ENCODE results near the gene THOC5. TPM values are rescaled to one million over a fixed set of nuclear protein-coding genes. Genes with fewer than 3 reads are reported as not detected.

THOC5 gene
- 62.0 and 67.2 TPM in 2 replicates for total RNA-seq

DNA sequence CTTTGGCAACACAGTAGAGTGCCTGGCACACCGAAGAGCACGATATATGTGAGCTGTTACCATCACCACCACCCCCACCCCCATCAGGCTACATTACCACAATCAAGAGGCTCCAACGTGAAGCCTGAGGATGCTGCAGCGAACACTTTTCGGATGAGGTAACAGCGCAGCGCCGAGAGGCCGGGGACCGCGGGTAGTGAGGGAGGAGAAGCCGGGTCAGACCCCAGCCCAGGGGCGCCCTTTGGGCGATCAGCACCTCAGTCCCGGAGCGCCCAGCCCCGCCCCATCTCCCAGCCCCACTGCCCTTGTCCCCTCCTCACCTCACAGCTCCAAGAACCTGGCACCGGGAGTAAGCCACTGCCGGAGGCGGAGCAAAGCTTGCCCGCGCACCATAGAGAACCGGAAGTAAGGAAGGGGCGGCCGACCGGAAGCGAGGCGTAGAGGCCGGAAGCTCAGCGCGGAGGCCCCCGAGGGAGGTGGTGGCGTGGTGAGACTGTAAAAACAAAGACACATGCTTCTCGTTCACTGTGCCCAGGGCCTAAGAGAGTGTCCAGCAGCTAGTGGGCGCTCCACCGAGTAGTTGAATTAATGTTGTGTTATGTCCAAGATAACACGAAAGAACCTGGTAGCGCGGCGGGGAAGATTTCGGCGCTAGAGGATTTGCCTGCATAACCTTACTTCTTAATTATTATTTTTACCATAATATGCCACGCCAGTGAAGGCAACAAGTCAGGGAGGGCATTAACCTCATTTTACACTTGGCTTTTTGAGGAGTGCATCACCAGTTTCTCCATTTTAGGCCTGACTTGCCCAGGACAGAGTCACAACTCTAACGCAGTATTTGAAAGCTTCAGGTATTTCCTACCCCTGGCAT is at the start of gene THOC5:
Gene THOC5, minus strand, starts transcription at position 407 of the 874 bp plus-strand sequence. CDS start 4,610 bp downstream, outside the sequence.

GRCh38 chr22:29479417-29480261 is 73.9 kb downstream of the THOC5 start, which contains the start of gene NEFH:
Gene NEFH, plus strand, starts transcription at chr22:29480218. Its CDS starts 45 bp downstream, at chr22:29480263.

Other genes starting within 250 kb of the THOC5 start
- 23.8 and 30.2 TPM in 2 replicates for gene GAS2L1, start 247.1 kb downstream of the THOC5 start, total RNA-seq
- 0.43 and 0.80 TPM in 2 replicates for gene RASL10A, start 238.1 kb downstream of the THOC5 start, total RNA-seq
- 108 and 126 TPM in 2 replicates for gene AP1B1, start 165.2 kb downstream of the THOC5 start, total RNA-seq
- not detected in 2 replicates for gene RFPL1, start 115.2 kb downstream of the THOC5 start, total RNA-seq
- 1.3 and 1.6 TPM in 2 replicates for gene NEFH, start 73.5 kb downstream of the THOC5 start, total RNA-seq
- 30.5 and 42.7 TPM in 2 replicates for gene NIPSNAP1, start 27.4 kb upstream of the THOC5 start, total RNA-seq
- gene NF2, start 49.9 kb upstream of the THOC5 start, total RNA-seq = 151 and 189 TPM in 2 replicates
- gene CABP7, start 166.2 kb upstream of the THOC5 start, total RNA-seq = not detected in 2 replicates
- 13.7 and 15.9 TPM in 2 replicates for gene ZMAT5, start 213.2 kb upstream of the THOC5 start, total RNA-seq
- gene UQCR10, start 213.6 kb upstream of the THOC5 start, total RNA-seq = 35.0 and 47.7 TPM in 2 replicates

Data from thoracic aorta endothelial cell (primary cell).